GM12872 (cell line): ENCODE measurements around the gene TMEM30A.

Experiments used
- TF ChIP-seq, protein P1 (sequence below): IDR thresholded peaks from 3 replicates; pipeline ENCODE4 v1.5.1; 2011; ENCODE audit warnings: low read depth, mild to moderate bottlenecking, low read length, moderate library complexity; ENCODE audit not compliant: insufficient read depth

TMEM30A gene

GRCh38 chr6:75317503-75318206 is 33.1 kb upstream of the TMEM30A start:
- TF ChIP-seq, protein P1, sequence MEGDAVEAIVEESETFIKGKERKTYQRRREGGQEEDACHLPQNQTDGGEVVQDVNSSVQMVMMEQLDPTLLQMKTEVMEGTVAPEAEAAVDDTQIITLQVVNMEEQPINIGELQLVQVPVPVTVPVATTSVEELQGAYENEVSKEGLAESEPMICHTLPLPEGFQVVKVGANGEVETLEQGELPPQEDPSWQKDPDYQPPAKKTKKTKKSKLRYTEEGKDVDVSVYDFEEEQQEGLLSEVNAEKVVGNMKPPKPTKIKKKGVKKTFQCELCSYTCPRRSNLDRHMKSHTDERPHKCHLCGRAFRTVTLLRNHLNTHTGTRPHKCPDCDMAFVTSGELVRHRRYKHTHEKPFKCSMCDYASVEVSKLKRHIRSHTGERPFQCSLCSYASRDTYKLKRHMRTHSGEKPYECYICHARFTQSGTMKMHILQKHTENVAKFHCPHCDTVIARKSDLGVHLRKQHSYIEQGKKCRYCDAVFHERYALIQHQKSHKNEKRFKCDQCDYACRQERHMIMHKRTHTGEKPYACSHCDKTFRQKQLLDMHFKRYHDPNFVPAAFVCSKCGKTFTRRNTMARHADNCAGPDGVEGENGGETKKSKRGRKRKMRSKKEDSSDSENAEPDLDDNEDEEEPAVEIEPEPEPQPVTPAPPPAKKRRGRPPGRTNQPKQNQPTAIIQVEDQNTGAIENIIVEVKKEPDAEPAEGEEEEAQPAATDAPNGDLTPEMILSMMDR: no peak

GRCh38 chr6:75315978-75316377 is 31.4 kb upstream of the TMEM30A start:
- TF ChIP-seq, protein P1: no peak

DNA sequence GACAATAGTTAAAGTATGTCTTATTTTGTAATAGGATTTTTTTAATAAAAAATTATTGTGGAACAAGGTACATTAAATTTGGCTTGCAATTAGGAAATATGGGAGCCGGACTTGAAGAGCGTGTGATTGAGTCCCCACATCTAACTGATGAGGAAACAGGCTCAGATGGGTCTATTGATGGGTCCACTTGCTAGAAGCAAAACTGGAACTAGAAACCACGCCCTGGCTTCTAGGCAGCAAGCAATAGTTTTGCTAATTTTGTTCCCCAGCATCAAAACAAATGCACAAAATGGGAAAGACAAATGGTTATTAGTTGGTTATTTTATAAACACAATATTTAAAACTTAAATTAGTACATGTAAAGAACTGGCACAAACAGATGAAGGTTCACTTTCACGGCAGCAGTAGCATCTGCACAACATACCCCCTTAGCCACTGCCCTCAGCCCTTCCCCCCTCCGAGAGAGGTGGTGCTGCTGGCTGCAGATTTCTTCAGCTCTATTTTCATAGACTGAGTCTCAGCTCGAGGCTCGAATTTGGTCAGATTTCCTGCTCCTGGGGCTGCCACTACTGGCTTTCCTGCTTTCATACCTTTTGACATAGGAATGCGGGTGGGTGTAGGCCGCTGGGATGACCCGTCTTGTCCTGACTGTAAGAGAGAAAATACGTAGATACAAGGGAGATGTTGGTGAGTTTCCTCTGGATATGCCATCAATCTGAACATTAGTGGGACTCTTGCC is 23.8 kb upstream of the TMEM30A start:
- TF ChIP-seq, protein P1: no peak

DNA sequence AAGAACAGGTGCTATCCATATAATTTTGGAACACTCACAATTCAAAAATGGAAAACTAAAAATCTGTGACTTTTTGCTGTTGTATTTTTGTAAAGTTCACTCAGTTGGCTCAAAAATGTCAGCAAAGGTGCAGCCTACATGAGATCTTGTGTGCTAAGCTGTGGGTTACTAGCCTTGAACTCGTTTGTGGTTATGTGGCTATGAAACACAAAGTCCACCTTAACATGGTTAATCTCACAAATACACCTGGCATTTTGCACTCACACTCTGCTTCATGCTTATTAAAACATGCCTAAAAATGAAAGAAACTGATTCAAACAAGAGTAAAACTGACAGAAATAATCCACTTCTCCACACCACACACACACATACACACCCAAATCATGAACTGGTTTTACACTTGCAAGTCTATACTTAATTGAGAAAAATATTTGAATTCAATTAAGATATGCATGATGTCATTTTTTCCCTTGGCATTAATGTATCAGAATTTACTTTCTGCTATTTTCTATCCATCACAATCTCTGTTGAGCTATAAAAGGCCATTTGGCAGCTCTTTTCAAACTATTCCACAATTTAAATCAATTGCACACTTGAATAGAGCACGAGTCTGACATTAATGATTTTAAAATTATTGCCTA is 22.9 kb upstream of the TMEM30A start:
- TF ChIP-seq, protein P1: no peak

- TF ChIP-seq, protein P1: no peak
These were observed 21.5 kb upstream of the TMEM30A start for GRCh38 chr6:75306064-75306463.

- TF ChIP-seq, protein P1: no peak
These were observed 21.0 kb upstream of the TMEM30A start for GRCh38 chr6:75305573-75305972.

DNA sequence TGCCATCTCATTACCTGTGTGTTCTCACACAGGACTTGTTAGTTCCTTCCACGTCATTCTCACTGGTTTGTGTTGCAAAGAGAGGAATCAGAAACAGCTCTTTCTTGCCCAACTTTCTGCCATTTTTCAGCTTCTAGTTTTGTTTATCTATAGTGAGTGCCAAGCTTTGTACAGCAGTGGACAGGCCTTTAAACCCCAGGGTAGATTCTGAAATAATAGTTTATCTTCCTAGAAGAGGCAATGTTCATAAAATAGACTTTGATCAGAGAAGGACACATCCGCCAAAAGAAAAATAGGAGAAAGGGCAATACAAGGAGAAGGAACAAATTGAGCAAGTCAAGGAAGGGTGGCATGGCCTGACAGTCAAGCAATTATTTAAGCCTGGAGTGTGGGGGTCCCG is 17.7 kb upstream of the TMEM30A start:
- TF ChIP-seq, protein P1: no peak
